ENCODE data around the gene GABARAPL1.

The GABARAPL1 gene

DNA sequence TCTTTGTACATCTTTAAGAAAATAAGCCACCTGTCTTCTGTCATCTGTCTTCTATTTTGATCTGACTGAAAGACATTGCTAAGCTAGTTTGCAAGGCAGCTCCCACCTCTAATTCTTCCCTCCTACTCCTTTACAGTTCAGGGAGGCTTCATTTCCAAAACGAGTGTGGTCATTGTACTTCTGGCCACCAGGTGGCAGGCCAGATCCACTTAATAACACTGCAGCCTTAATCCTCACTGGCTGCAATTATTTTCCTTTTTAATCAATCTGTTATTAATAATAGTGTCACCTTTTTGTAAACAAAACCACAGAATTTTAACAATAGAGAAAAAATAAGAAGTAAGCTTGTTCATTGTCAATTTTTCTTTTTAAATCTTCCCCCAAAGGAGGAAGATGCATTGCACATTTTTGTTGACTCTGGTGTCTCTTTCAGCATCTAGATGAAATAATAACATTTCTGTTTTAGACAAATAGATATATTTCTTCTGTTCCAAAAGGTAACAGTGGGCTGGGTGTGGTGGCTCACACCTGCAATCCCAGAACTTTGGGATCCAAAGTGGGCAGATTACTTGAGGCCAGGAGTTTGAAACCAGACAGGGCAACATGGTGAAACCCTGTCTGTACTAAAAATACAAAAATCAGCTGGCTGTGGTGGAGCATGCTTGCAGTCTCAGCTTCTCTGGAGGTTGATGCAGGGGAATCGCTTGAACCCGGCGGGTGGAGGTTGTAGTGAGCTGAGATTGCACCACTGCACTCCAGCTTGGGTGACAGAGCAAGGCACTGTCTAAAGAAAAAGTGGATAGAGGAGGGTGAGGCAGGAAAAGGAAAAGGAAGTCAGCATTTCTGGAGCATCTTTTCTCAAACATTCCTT is 23.3 kb downstream of the GABARAPL1 start:
- peak; percentile 44 for DNase-seq

DNA sequence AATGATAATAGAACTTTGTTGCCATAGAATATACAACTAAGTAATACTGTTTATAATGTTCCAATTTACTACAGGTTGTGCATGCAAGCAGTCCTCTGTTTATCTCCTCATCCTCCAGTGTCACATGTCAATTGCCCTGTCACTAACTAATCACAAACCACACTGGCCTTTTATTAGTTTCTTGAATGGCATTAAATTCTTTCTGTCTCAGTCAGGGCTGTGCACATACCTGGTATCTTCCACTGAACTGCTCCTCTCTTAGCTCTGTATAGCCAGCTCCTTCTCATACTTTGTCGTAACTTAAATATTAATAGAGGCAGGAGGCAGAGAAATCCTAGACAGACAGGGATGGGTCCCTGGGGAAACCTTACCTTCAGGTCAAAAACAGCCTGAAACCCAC is 24.0 kb downstream of the GABARAPL1 start:
- no peak for DNase-seq

DNA sequence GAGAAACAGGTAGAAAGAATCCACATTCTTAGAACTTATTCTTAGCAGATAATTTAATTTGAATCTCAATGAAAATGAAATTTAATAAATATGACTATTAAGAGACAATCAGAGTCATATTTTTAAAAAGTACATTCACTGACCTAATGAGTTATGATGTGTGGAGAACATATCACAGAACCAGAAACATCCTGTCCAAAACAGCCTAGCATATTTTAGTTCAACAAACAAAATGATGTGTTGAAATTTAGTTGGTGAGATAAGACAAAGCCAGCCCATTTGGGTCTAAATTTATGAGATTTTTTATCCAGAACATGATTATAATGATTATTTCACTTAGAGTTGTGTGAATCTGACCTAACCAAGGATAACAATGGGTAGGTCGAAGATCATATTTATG is 25.8 kb downstream of the GABARAPL1 start:
- DNase-seq = no peak

DNA sequence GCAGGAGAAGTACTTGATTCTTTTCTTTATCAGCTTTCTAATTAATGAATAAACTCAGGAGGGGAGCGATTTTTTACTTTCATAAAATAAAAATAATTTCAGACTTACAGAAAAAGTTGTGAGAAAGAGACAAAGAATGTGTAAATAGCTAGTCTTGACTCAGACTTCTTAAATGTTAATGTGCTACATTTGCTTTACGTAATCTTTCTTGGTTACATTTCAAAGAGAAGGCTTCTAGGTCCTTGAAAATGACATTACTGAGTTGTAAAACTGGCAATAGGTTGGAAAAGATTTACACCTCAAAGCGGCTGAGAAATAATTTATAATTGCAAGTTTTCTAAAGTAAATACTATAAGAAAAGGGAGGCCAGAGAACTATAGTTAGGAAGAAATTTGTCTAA is 28.6 kb downstream of the GABARAPL1 start:
- DNase-seq = no peak

DNA sequence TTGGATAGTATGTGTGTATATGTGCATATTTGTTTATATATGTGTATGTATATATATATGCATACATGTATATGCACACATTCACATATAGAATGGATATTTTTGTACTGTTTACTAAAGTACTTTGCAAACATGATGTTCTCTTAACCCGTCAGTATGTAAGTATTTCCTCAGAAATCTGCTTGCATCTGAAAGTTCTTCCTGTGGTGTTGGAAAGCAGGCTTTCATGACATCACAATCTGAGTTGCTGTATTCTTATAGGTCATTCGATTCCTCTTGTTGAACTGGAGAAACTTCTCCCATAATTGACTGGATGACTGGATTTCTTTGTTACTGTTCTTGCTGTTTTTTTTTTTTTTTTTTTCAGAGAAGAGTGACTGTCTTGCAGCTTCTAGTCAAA is 29.1 kb downstream of the GABARAPL1 start:
- no peak for DNase-seq

DNA sequence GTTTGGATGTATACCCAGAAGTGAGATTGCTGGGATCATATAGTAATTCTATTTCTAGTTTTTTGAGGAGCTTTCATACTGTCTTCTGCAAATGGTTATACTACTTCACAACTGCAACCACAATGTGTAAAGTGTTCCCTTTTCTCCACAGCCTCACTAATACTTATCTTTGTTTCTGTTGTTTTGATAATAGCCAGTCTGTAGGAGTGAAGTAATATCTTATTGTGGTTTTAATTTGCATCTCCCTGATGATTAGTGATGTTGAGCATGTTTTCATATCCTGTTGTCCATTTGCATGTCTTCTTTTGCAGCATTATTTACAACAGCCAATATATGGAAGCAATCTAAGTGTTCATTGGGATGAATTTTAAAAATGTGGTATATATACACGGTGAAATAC is 29.9 kb downstream of the GABARAPL1 start:
- DNase-seq = no peak

DNA sequence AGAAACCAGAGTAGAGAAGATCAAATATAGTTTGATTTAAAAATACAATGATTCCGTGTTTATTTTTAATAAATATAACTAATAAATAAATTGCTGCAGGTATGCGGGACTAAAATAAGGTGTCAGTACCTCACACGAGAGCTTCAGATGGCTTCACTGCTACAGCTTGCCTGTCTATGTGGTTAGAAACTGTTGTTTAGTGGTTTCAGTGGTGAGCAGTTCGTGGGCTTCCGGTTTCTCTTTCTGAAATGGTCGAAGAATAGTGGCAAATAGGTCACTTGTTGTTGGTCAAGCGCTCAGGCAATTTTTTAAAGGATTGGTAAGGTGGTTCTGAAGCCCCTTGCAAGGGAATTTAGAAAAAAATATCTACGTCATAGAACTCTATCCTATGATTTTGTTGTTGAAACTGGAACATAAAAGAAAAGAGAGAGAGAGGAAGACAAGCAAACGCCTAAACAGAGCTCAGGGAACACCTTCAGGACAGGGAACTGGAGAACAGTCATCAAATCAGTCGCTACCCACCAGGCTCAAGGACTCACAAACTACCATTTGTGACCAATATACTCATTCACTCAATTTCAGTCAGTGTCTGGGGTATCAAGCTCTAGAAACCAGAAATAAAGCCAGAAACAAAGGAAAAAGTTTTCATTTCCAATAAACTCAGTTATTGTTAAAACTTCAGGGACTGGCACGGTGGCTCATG is 31.3 kb downstream of the GABARAPL1 start:
- DNase-seq = no peak

DNA sequence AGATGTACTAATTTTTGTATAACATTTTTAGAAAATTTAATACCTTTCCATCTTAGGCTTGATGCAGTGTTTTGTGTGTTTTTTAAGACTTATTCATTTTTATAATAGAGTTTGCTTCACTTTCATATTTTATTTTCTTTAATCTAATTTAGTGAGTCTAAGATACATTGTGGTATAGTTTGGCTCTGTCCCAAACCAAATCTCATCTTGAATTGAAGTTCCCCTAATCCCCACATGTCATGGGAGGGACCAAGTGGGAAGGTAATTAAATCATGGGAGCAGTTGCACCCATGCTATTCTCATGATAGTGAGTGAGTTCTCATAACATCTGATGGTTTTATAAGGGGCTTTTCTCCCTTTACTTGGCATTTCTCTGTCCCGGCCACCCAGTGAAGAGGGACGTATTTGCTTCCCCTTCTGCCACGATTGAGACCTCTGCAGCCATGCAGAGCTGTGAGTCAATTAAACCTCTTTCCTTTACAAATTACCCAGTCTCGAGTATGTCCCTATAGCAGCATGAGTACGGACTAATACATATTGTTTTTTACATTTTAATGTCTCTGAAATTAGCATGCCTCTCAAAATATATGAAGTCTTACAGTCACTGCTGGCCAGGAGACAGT is 34.9 kb downstream of the GABARAPL1 start:
- DNase-seq = no peak

DNA sequence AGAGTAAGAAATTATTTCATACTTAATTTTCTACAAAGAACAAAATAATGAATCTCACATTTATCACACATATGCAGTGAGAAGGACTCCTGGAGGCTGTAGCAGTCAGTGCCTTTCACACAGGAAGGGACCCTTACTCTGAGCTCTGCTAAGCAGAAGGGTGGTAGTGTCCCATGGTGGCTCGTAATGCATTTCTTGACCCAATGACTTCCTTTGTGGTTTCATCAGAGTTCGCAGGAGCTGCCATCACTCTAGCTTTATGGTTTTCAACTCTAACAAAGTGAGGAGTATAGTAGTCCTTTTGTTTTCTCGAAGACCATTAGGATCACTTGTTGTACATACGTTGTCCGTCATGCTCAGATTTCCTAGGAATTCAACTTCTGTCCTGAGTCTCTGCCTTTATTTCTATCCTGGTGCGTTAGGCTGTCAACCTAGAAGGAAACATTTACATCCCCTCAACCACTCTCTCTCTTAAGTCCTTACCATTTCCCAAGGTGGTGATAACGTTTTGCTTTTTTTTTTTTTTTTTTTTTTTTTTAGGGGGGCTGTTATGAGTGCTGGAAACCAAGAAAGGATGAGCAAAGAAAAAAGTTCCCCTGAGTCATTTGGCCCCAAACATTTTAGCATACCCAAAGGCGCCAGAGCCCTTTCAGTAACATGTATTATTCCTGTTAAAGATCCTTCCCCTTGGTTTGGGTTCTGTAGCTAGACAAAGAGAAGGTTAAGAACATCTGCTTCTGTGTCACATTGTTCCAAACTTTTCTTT is 37.2 kb downstream of the GABARAPL1 start:
- no peak for DNase-seq

DNA sequence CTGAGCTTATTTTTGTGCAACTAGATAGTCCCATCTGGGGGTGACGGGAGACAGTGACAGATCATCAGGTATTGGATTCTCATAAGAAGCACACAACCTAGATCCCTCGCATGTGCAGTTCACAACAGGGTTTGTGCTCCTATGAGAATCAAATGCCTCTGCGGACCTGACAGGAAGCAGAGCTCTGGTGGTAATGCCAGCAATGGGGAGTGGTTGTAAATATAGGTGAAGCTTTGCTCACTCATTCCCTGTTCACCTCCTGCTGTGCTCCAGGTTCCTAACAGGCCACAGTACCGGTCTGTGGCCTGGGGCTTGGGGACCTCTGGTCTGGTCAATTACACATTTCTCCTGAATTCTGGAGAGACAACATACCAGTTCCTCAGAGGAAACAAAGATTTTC is 39.0 kb downstream of the GABARAPL1 start:
- DNase-seq = no peak

DNA sequence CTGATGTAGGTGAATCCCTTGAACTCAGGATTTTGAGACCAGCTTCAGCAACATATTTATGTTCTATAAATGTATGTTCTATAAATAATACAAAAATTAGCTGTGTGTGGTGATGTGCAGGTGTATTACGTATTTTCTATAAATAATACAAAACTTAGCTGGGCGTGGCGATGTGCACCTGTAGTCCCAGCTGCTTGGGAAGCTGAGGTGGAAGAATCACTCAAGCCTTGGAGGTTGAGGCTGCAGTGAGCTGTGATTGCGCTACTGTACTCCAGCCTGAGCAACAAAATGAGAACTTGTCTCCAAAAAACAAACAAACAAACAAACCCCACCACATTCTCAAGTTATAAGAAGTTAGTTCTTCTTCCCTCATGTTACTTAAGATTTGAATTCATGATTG is 39.5 kb downstream of the GABARAPL1 start:
- DNase-seq = no peak

DNA sequence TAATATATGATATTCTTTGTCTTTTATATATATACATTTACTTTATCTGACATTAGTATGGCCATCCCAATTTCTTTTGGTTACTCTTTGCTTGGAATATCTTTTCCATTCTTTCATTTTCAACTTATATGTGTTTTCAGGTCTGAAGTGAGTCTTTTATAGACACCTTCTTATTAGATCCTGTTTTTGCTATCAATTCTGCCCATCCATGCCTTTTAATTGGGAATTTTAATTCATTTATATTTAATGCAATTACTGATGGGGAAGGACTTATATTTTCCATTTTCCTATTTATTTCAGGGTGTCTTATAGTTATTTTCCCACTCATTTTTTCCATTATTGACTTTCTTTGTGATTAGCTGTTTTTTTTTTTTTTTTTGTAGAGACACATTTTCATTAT is 43.4 kb downstream of the GABARAPL1 start:
- no peak for DNase-seq

DNA sequence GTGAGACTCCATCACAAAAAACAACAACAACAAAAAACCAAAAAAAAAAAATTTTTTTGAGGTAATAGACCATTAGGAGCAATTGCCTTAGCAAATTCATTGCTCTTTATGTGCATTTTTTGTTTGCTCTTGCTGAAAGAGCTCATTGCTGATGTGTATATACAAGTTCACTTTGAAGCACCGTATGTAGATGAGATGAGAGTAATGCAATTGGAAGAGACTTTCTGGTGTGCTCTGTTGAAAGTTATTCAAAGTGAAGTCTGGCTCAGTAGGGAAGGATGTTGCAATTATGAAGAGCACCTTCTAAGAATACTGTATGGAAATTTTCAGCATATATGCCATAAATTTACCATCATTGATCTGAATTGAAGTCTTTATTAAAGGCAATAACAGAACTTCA is 48.2 kb downstream of the GABARAPL1 start:
- DNase-seq = no peak

DNA sequence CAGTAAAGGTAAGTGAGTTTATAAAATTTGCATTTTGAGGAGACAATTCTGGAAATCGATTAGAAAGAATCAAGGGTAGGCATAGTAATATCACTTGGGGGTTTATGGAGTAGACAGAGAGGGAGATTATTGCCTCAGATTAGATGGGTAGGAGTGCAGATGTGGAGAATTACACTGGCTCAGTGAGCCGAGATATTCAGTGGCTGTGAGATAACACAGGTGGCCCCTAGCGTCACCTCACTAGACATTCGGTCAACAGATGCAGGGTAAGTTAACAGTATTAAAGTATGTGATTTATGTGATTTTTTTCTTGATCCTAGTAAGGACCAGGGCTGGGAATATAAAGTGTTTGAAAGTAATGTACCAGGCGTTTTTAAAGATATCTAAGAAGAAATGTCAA is 55.4 kb downstream of the GABARAPL1 start:
- no peak for DNase-seq

DNA sequence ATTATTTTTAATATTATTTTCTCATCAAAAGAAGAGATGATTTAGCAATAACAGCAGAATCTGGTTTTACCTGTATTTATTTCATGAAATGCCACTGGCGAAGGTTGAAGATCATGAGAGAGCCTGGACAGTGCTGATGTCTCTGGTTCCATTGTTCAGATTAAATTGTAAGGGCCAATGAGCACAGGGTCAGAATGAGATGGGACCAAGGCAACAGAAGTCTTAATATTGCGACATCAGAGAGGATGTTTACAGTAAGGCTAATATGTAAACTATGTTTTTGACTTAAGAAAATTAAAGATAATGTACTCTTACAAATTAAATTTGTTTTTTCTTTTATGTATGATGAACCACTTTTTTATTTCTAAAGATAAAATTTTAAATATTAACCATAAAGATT is 59.8 kb downstream of the GABARAPL1 start:
- DNase-seq = no peak

Measured in NCI-H2029 treated with DMSO at 0.1 percent for 48 hours (cell line).